Suppressor macrophage (primary cell): ENCODE results near the gene RNASEH2C.
"Not testable (repeated sequence)": the region's sequence is repeated elsewhere in the genome, so short reads cannot be mapped to it uniquely, and the experiment has no call there.

ENCODE experiments used
- DNase-seq, 4 experiments: peaks; one replicate each; pipeline ENCODE4 v3.0.0-alpha.2; 2020 to 2022
- total RNA-seq, 17 experiments: gene quantifications; one replicate each; lab custom pipeline; 2026; ENCODE audit warnings: mixed read lengths in 6 of 17, inconsistent platforms in 3 of 17; lab: John Stamatoyannopoulos, UW

The RNASEH2C gene
- 12.3 to 36.0 (median 20.4) reads per million in 17 experiments for total RNA-seq

DNA sequence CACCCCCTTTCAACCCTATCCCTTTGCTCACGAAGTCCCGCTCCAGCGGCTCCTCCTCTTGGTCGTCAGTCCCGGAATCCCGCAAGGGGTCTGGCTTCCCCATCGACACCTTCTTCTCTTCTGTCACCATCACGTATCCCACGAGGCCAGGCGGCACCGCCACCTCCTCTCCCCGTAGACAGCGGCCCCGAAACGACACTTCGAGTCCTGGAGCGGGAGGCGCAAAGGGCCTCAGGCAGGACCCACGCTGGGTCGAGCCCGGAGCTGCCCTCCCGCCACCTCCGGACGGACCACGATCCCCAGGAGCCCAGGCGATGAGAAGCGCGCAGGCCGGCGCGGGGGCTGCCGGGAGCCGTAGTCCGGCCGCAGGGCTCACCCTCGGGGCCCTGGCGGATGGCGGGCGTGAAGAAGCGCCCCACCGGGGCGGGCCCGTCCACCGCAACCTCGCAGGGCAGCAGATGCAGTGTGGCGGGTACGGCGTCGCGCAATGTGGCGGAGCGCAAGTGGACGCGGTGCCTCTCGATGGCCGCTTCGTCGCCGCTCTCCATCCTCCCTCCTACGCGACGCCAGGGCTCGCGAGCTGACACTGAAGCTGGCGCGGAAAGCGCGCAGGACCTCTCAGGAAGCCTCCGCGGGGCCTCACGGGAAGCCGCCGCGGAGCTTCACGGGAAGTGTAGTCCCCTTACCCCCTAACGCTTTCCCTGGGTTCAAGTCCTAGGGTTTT is at the start of gene RNASEH2C:
TSS of gene RNASEH2C (minus strand) at position 588 of the 724 bp plus-strand sequence. CDS start at position 548, 40 bp downstream.
- DNase-seq = peak; percentile 91 to 96 (median 94)

DNA sequence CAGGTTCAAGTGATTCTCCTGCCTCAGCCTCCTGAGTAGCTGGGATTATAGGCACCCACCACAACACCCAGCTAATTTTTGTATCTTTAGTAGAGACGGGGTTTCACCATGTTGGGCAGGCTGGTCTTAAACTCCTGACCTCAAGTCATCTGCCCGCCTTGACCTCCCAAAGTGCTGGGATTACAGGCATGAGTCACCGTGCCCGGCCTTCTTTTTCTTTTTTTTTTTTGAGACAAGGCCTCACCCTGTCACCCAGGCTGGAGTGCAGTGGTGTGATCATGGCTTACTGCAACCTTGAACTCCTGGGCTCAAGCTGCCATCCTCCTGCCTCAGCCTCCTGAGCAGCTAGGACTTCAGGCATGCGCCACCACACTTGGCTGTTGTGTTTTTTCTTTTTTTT is 47.2 kb upstream of the RNASEH2C start:
- DNase-seq = peak in 3 of 4 experiments; percentile 40 to 60 (median 55)

DNA sequence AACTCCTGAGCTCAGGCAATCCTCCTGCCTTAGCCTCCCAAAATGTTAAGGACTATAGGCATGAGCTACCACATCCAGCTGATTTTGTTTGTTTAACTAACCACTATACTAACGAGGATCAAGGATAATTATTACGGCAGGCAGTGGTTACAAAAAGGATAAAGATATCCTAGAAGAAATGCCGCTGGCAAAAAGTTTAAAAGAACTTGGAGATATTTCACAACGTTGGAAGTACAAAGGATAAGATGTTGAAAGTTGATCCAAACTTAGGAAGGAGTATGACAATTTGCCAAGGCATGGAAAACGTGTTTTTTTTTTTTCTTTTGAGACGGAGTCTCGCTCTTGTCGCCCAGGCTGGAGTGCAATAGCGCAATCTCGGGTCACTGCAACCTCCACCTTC is 46.8 kb upstream of the RNASEH2C start:
- DNase-seq = no peak

DNA sequence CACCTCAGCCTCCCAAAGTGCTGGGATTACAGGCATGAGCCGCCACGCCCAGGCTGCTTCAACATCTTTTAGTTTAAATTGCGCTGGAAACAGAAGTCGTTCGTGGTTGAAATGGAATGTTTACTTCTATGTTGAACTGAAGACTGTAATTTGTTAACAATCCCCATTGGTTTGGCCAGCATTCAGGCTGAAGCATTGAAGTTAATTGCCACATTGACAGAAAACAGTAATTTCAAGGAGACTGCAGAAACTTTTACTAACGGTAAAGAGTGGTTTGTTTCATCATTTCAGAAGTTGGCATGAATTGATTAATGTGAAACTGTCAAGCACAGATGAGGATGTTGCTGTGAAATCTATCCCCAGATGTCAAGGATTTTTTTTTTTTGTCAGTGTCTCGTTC is 45.9 kb upstream of the RNASEH2C start:
- DNase-seq = no peak

DNA sequence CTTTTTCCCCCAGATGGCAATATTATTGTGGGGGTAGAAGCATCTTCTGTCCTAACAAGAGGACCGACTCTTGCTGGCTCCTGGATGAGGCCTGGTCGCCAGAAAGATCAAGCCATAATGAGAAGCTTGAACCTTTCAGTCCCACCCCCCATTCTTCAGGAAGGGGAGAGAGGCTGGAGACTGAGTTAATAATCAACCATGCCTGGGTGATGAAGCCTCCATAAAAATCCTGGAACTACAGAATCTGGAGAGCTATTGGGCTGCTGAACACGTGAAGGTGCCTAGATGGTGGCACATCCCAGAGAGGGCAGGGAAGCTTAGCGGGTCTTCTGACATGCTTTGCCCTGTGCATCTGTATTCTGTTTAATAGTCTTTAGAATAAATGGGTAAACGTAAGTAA is 43.8 kb upstream of the RNASEH2C start:
- no peak for DNase-seq

DNA sequence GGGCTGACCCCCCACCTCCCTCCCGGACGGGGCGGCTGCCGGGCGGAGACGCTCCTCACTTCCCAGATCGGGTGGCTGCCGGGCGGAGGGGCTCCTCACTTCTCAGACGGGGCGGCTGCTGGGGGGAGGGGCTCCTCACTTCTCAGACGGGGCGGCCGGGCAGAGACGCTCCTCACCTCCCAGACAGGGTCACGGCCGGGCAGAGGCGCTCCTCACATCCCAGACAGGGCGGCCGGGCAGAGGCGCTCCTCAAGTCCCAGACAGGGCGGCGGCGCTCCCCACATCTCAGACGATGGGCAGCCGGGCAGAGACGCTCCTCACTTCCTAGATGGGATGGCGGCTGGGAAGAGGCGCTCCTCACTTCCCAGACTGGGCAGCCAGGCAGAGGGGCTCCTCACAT is 42.2 kb upstream of the RNASEH2C start:
- DNase-seq = not testable (repeated sequence)

DNA sequence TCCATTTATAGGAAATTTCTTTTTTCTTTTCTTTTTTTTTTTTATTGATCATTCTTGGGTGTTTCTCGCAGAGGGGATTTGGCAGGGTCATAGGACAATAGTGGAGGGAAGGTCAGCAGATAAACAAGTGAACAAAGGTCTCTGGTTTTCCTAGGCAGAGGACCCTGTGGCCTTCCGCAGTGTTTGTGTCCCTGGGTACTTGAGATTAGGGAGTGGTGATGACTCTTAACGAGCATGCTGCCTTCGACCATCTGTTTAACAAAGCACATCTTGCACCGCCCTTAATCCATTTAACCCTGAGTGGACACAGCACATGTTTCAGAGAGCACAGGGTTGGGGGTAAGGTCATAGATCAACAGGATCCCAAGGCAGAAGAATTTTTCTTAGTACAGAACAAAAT is 41.6 kb upstream of the RNASEH2C start:
- DNase-seq = not testable (repeated sequence)

DNA sequence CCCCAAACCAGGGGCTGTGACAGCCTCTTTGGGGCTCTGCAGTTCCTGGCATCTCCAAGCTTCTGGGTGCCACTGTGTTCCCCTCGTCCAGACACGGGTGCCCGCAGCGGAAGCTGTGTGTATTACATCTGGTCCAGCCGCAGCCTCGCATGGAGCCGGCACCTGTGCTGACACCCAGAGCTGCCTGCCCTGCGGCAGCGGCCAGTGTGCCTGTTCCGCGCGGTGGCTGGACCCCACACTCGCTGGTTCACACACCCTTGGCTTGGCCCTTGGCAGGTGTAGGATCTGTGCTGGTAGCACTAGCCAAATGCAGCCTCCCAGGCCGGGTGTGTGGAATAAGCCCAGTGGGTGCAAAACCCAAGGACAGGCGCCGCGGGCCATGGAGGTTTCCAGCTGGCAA is 24.5 kb upstream of the RNASEH2C start:
- DNase-seq = no peak

DNA sequence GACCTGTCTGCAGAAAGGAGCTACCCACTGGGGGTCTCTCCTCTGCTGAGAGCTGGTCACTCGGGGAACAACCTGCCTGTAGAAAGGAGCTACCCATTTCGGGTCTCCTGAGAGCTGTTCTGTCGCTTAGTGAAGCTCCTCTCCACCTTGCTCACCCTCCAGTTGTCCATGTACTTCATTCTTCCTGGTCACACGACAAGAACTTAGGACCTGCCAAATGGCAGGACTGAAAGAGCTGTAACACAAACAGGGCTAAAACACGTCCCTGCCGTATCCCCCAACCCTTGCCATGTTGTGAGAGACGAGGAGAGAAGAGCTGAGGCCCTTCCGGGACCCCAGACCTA is 24.1 kb upstream of the RNASEH2C start:
- no peak for DNase-seq

DNA sequence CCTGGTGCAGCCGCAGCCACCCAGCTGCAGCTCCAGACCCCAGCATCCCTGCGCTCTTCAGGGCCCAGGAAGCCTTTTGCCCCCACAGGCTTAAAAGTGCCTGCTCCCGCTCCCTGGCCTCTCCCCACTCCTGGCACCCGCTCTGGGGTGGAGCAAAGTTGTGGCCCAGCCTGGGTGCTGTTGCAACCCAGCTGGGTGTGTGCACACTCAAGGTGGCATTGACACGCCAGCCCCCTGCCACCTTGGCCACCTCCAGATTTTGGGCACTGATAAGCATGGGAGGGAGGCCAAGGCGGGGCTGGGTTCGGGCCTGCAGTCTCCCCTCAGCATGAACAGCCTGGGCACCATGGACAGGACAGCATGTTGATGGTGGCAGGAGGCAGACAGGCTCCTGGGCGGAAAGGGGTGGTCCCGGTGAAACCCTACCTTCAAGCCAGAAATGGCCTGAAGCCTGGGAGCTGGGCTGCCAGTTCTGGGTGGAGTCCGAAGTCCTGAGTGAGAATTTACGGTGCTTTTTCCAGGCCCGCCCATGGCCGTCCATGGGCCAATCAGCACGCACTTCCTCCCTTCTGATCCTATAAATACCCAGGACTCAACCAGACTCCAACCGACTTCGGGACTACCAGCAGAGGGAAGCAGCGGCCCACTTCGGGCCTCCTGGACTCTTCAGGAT is 23.6 kb upstream of the RNASEH2C start:
- peak; percentile 47 to 79 (median 74) for DNase-seq

DNA sequence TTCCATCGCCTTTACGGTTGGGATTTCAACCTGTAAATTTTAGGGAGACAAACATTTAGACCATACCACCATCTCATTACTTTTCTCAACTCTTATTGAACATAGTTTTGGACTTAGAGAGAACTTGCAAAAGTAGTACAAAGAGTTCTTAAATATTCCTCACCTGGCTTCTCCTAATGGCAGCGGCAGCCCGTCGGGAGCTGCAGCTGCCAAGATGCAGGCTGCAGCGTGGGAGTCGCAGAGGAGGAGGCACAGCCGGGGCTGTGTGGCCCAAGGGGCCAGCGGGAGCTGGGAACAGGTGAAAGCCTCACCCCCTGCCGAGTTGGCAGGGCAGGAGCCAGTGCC is 23.1 kb upstream of the RNASEH2C start:
- no peak for DNase-seq

DNA sequence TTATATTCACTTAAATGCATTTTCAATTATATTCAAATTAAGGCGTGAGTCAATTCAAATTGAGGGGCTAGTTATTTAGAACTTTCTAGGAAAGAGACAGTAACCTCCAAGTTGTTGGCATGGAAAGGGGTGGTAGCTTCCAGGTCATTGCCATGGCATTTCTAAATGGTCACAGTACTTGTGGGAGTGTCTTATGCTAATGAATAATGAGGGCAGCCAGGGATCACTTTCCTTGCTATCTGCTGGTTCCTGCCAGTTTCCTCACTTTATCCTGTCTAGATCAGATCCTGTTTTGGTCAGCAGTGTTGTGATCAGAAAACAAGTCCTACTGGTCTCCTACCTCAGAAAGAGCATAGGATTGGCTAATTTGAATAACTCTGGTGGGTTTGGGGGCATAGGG is 21.8 kb upstream of the RNASEH2C start:
- DNase-seq = no peak

DNA sequence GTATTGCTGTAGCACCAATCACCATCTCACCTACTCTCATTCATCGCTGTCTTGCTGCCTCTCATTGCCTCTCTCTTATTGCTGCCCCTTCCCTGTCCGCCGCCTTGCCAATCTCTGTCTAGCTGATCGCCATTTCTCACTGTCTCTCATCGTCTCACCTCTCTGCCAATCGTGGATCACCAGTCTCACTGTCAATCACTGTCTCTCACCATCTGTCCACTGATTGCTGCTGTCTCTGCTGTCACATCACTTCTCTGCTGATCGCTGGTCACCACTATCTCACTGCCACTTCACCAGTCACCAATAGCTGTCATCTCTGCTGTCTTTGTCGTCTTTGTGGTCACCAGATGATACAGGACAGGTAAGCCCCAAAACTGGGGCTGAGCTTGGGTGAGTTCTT is 20.6 kb upstream of the RNASEH2C start:
- DNase-seq = no peak

DNA sequence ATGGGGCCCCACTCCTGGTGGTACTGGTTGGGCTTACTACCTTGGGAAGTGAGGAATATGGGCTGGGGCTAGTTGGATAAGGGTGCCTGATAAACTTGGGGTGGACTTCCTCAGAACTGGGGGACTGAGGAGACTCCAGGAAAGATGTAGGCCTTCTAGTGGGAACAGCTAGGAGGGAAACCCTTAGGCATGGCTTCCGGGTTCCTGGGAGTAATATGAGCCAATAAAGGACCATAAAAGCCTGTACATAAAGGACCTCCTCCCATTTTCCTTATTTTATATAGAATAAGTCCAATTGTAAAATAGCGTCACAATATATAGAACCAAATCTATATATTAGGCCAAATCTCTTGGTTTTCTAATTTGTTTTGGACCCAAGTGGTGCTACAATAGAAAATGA is 18.4 kb upstream of the RNASEH2C start:
- DNase-seq = no peak

DNA sequence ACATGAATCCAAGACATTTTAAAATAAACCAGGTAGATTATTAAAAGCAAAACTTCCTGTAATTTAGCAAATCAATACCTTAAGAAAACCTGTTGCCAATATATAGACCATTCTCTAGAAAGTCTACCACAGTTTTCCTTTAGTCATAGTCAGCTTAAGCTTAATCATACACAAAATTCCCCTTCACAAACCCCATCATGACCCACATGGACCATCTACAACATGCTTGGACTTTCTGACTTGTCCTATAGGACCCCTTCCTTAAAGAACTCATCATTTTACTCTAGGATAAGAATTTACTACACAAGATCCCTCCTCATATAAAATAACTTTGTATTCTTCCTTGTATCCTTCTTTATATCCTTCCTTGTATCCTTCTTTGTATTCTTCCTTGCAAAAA is 16.2 kb upstream of the RNASEH2C start:
- no peak for DNase-seq

DNA sequence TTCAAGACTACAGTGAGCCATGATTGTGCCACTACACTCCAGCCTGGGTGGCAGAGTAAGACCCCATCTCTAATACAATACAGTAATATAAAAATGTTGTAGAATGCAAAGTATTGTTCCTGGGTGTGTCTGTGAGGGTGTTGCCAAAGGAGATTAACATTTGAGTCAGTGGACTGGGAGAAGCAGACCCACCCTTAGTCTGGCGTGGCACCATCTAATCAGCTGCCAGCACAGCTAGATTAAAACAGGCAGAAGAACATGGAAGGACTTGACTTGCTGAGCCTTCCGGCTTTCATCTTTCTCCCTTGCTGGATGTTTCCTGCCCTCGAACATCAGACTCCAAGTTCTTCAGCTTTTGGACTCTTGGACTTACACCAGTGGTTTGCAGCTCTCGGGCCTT is 14.5 kb upstream of the RNASEH2C start:
- not testable (repeated sequence) for DNase-seq

DNA sequence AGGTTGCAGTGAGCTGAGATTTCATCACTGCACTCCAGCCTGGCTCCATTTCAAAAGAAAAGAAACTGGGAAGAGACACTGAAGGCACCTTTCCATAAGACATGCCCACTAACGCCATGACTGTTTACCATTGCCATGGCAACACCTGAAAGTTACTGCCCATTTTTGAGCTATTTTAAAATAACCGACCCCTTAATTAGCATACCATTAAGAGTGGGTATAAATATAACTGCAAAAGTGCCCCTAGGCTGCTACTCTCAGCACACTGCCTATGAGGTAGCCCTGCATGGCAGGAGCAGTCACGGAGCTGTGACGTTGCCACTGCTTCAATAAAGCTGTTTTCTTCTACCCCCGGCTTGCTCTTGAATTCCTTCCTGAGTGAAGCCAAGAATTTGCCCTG is 9.9 kb upstream of the RNASEH2C start:
- DNase-seq = no peak

DNA sequence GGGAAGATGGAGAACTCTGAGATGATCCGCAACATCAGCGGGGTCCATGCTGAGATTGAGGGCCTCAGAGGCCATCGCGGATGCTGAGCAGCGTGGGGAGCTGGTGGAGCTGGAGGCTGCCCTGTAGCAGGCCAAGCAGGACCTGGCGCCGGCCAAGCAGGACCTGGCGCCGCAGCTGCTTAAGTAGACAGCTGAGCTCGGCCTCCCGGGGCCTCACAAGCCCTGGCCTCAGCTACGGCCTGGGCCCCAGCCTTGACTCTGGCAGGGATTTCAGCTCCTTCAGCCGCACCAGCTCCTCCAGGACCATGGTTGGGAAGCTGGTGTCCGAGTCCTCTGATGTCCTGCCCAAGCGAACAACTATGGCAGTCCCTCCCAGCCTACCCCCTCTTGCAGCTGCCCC is 7.3 kb upstream of the RNASEH2C start:
- no peak for DNase-seq

DNA sequence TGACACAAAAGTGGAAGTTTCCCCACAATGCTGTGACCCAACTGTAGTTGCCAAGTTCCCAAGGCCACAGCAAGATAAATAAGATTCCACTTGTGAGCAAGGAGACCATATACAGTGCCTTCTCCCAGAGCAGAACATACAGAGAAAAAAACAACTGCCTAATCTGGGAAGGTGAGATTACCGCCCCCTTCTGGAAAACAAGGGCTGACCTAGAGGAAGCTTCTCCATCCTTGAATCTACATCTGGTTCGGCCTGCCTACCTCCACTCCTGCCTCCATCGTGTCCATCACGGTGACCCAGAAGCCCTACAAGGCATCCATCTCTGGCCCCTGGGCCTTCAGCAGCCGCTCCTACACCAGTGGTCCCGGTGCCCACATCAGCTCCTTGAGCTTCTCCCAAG is 6.1 kb upstream of the RNASEH2C start:
- peak in 3 of 4 experiments; percentile 15 to 33 (median 24) for DNase-seq

DNA sequence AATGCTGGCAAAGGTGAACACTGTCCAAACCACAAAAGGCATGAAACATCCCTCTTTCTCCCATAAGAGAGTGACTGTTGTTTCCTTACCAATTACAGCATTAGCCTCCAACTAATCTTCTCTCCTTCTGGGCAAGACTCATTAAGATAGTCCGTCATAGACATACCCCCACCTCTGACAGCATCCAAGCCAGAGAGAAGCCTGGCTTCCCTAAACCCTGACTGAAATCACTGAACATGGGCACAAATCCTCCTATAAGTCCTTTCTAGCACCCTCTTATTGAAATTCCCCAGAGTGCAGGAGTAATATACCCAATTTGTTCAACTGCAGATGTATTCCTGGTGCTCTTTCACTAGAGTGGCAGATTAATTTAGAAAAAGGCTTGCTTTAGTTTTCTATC is 1.7 kb upstream of the RNASEH2C start:
- DNase-seq = no peak

DNA sequence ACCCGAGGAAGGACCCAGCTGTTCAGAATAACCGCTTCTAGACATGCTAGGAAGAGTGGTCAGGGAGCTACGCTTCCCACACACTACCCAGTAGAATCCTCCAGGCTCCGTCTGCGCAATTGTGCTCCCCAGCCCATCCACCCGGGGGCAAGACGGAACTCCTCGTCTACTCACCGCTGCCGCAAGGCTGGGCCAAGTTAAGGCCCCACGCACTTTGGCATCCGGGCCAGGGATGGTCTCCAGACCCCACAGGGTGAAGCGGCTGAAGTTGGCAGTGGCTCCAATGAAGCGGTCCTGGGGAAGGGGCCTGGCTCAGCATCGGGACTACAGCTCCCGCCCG is 757 bp downstream of the RNASEH2C start:
- peak; percentile 41 to 68 (median 53) for DNase-seq

DNA sequence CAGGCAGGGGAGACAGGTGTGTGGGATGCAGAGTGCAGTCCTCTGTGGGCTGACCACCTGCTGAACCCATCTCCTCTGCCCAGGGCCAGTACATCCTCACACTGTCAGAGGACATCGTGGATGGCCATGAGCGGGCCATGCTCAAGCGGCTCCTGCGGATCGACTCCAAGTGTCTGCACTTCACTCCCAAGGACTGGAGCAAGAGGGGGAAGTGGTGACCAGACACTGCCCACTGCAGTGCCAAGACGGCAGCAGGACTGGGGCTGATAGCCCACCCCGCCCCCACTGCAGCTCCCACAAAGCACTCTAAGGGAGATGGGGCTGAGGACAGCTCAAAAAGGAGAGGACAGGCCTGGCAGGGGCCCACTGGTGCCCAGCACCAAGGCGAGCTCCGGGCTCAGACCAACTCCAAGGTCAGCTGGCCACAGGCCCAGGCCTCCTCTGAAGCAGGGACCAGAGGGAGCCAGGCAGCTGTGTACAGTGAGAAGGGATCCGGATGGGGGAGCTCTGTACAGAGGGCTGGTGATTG is 1.6 kb downstream of the RNASEH2C start:
- no peak for DNase-seq

DNA sequence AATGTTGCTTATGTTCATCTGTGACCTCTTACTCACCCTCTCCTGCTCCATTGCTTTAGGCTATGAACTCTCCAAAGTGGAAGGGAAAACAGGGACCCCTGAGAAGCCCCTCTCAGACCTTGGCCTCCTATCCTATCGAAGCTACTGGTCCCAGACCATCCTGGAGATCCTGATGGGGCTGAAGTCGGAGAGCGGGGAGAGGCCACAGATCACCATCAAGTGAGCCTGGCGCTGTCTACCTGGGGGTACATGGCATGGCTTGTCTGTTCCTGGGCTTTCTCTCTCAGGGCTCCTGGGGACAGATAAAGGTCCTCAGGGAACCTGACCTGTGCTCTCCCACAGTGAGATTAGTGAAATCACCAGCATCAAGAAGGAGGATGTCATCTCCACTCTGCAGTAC is 2.1 kb downstream of the RNASEH2C start:
- DNase-seq = no peak

DNA sequence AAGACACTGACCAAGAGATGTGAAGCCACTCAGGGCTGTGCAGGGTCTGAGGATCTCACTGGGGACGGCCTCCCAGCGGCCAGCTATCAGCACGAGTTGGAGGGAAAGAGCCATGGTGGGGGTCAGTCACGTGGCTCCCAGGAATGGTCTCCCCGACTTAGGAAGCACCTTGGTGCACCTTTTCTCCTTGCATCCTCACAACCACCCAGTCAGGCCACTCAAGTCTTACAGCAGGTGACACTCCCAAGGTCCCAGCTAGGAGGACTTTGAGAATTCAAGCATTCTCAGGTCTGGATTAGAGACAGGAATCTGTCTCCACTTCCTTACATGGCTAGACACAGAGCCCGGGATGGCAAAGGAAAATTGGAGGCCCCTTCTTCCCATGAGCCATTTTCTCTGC is 2.7 kb downstream of the RNASEH2C start:
- no peak for DNase-seq
